DOHH2 (cell line): ENCODE data around the gene SSUH2.

Source experiments
- CTCF ChIP-seq: fragments of 200-600 bp; sonication (generic); IDR thresholded peaks from one replicate; pipeline ENCODE4 v1.5.1; 2014; ENCODE audit warnings: antibody characterized with exemption, mild to moderate bottlenecking, low read depth, low read length; ENCODE audit not compliant: poor library complexity, severe bottlenecking
- EZH2phosphoT487 ChIP-seq: fragments of 200-600 bp; sonication (generic); IDR thresholded peaks from 2 replicates; pipeline ENCODE4 v1.6.1; 2017; ENCODE audit warnings: borderline replicate concordance, mild to moderate bottlenecking, antibody characterized with exemption, low read length, moderate library complexity, mixed read lengths

- no peak for TF ChIP-seq CTCF
- no peak for TF ChIP-seq EZH2phosphoT487
These were observed 37.8 kb downstream of the SSUH2 start for GRCh38 chr3:8606701-8607231.
